HepG2 (cell line): Measurements from ENCODE around the gene TFRC. TPM values are rescaled to one million over a fixed set of nuclear protein-coding genes. Genes with fewer than 3 reads are reported as not detected.

Source experiments
- ATF6 ChIP-seq: sonication (generic); formaldehyde crosslinking; conservative IDR thresholded peaks from 2 replicates; pipeline ENCODE4 v1.4.0; 2020; ENCODE audit warnings: missing genetic modification reagents
- E2F5 ChIP-seq: sonication (generic); formaldehyde crosslinking; conservative IDR thresholded peaks from 2 replicates; pipeline ENCODE4 v1.4.0; 2020; ENCODE audit warnings: missing genetic modification reagents
- EHMT2 ChIP-seq: fragments of 200-600 bp; sonication (generic); IDR thresholded peaks from 2 replicates; pipeline ENCODE4 v1.7.0; 2017; ENCODE audit warnings: antibody characterized with exemption, low read depth, low read length, borderline replicate concordance
- FUBP1 ChIP-seq: sonication (generic); formaldehyde crosslinking; IDR thresholded peaks from 2 replicates; pipeline ENCODE4 v1.5.1; 2020; ENCODE audit warnings: missing genetic modification reagents, mild to moderate bottlenecking, borderline replicate concordance
- HES4 ChIP-seq: sonication (generic); formaldehyde crosslinking; IDR thresholded peaks from 2 replicates; pipeline ENCODE4 v1.9.0; 2021; ENCODE audit warnings: mild to moderate bottlenecking, missing genetic modification reagents, borderline replicate concordance
- SALL1 ChIP-seq: sonication (generic); formaldehyde crosslinking; IDR thresholded peaks from 2 replicates; pipeline ENCODE4 v1.8.0; 2022; ENCODE audit warnings: mild to moderate bottlenecking, missing genetic modification reagents
- ZBTB21 ChIP-seq: sonication (generic); formaldehyde crosslinking; IDR thresholded peaks from 2 replicates; pipeline ENCODE4 v1.4.0; 2020; ENCODE audit warnings: missing genetic modification reagents
- ZNF18 ChIP-seq: sonication (generic); formaldehyde crosslinking; IDR thresholded peaks from 2 replicates; pipeline ENCODE4 v1.8.0; 2022; ENCODE audit warnings: mild to moderate bottlenecking, missing genetic modification reagents; ENCODE audit not compliant: insufficient replicate concordance
- ZNF451 ChIP-seq: sonication (generic); formaldehyde crosslinking; IDR thresholded peaks from 2 replicates; pipeline ENCODE4 v1.5.0; 2020; ENCODE audit warnings: mild to moderate bottlenecking, missing genetic modification reagents
- ZNF552 ChIP-seq: sonication (generic); formaldehyde crosslinking; IDR thresholded peaks from 2 replicates; pipeline ENCODE4 v1.9.0; 2022; ENCODE audit warnings: missing genetic modification reagents, mild to moderate bottlenecking, borderline replicate concordance
- ZNF572 ChIP-seq: sonication (generic); formaldehyde crosslinking; IDR thresholded peaks from 2 replicates; pipeline ENCODE4 v1.5.1; 2020; ENCODE audit warnings: mild to moderate bottlenecking, missing genetic modification reagents
- ZNF616 ChIP-seq: sonication (generic); formaldehyde crosslinking; IDR thresholded peaks from 2 replicates; pipeline ENCODE4 v1.5.0; 2020; ENCODE audit warnings: low read depth, mild to moderate bottlenecking, missing genetic modification reagents
- ZNF724P ChIP-seq: sonication (generic); formaldehyde crosslinking; IDR thresholded peaks from 2 replicates; pipeline ENCODE4 v1.8.0; 2022; ENCODE audit warnings: missing genetic modification reagents, borderline replicate concordance
- ZNF737 ChIP-seq: sonication (generic); formaldehyde crosslinking; IDR thresholded peaks from 2 replicates; pipeline ENCODE4 v1.5.0; 2020; ENCODE audit warnings: missing genetic modification reagents, mild to moderate bottlenecking, borderline replicate concordance
- ZNF775 ChIP-seq: sonication (generic); formaldehyde crosslinking; IDR thresholded peaks from 2 replicates; pipeline ENCODE4 v1.4.0; 2020; ENCODE audit warnings: missing genetic modification reagents, mild to moderate bottlenecking, moderate library complexity, borderline replicate concordance
- polyA plus RNA-seq, 8 experiments: library from polyadenylated mRNA; depleted of rRNA in 3 of 8; stranded (reverse) in 7 of 8; unstranded in 1 of 8; fragments of >200 nt; fragmentation: Illumina TruSeq in 4 of 8; extraction: Trizol in 4 of 8; gene quantifications; 2 replicates each; pipeline versions ENCODE4 v1.2.1 to v1.2.3, GENCODE V29; 2011 to 2016; ENCODE audit warnings: low read depth in 4 of 8, missing spikeins in 1 of 8, mixed read lengths in 1 of 8; ENCODE audit not compliant: insufficient read depth in 1 of 8
- total RNA-seq, 5 experiments: library from RNA; depleted of rRNA; stranded (reverse); fragments of >200 nt; fragmentation: Illumina TruSeq; extraction: Trizol; gene quantifications; 2 replicates each; pipeline ENCODE4 v1.2.3, GENCODE V29; 2016; ENCODE audit warnings: low read depth in 1 of 5
- TF ChIP-seq, protein P1 (sequence below): sonication (generic); formaldehyde crosslinking; IDR thresholded peaks from 2 replicates; pipeline ENCODE4 v1.4.0; 2020; ENCODE audit warnings: mild to moderate bottlenecking, low read depth, missing genetic modification reagents
- TF ChIP-seq, protein P2 (sequence below): IDR thresholded peaks from 2 replicates; pipeline ENCODE4 v1.6.1; 2018; ENCODE audit warnings: missing genetic modification reagents, mild to moderate bottlenecking, missing compliant biosample characterization

TFRC gene
- total and polyA plus RNA-seq, 2 of the 13 experiments (the other 11 are each of a cell fraction or from before 2014, with no cell fraction given) = 188 to 274 TPM

- TF ChIP-seq FUBP1 (CRISPR knock-in tag) (0 out of 2 replicates have a peak, but pooled peaks have one; percentile 55), SALL1 (CRISPR knock-in tag) (peak; percentile 92), HES4 (CRISPR knock-in tag) (peak; percentile 79), ZNF18 (peak; percentile 90), ZNF572 (CRISPR knock-in tag) (peak; percentile 77; the same call in 1 of the 2 replicates), ZNF552 (CRISPR knock-in tag) (peak; percentile 75; the same call in 1 of the 2 replicates), E2F5 (CRISPR knock-in tag) (0 out of 2 replicates have a peak, but pooled peaks have one; percentile 42), ZNF616 (CRISPR knock-in tag) (no peak; the same call in 1 of the 2 replicates), ATF6 (CRISPR knock-in tag) (peak; percentile 96), ZNF724P (CRISPR knock-in tag) (no peak; the same call in 1 of the 2 replicates), ZNF775 (CRISPR knock-in tag) (0 out of 2 replicates have a peak, but pooled peaks have one; percentile 47), ZNF451 (CRISPR knock-in tag) (peak; percentile 77; the same call in 1 of the 2 replicates), ZNF737 (CRISPR knock-in tag) (no peak), ZBTB21 (CRISPR knock-in tag) (peak; percentile 71; the same call in 1 of the 2 replicates), EHMT2 (no peak)
- TF ChIP-seq, protein P1, sequence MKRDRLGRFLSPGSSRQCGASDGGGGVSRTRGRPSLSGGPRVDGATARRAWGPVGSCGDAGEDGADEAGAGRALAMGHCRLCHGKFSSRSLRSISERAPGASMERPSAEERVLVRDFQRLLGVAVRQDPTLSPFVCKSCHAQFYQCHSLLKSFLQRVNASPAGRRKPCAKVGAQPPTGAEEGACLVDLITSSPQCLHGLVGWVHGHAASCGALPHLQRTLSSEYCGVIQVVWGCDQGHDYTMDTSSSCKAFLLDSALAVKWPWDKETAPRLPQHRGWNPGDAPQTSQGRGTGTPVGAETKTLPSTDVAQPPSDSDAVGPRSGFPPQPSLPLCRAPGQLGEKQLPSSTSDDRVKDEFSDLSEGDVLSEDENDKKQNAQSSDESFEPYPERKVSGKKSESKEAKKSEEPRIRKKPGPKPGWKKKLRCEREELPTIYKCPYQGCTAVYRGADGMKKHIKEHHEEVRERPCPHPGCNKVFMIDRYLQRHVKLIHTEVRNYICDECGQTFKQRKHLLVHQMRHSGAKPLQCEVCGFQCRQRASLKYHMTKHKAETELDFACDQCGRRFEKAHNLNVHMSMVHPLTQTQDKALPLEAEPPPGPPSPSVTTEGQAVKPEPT (CRISPR knock-in tag) = no peak
- TF ChIP-seq, protein P2, sequence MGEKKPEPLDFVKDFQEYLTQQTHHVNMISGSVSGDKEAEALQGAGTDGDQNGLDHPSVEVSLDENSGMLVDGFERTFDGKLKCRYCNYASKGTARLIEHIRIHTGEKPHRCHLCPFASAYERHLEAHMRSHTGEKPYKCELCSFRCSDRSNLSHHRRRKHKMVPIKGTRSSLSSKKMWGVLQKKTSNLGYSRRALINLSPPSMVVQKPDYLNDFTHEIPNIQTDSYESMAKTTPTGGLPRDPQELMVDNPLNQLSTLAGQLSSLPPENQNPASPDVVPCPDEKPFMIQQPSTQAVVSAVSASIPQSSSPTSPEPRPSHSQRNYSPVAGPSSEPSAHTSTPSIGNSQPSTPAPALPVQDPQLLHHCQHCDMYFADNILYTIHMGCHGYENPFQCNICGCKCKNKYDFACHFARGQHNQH (CRISPR knock-in tag) = peak; percentile 92
Observed at GRCh38 chr3:196081834-196082618, at the start of gene TFRC (continued).
